Retinal pigment epithelial cell (primary cell): Measurements from ENCODE around the gene KIAA1210.

Experiments
- DNase-seq: peaks from one replicate; pipeline ENCODE4 v3.0.0-alpha.2; 2010; ENCODE audit warnings: low read depth
- H3K4me3 ChIP-seq: 2 replicates; pipeline ENCODE4 v1.5.1; 2011; ENCODE audit warnings: mild to moderate bottlenecking, low read length, control low read depth, moderate library complexity
- TF ChIP-seq, protein P1 (sequence below): conservative IDR thresholded peaks from 2 replicates; pipeline ENCODE4 v1.5.1; 2011; ENCODE audit warnings: low read depth, low read length, control low read depth, inconsistent platforms

KIAA1210 gene

DNA sequence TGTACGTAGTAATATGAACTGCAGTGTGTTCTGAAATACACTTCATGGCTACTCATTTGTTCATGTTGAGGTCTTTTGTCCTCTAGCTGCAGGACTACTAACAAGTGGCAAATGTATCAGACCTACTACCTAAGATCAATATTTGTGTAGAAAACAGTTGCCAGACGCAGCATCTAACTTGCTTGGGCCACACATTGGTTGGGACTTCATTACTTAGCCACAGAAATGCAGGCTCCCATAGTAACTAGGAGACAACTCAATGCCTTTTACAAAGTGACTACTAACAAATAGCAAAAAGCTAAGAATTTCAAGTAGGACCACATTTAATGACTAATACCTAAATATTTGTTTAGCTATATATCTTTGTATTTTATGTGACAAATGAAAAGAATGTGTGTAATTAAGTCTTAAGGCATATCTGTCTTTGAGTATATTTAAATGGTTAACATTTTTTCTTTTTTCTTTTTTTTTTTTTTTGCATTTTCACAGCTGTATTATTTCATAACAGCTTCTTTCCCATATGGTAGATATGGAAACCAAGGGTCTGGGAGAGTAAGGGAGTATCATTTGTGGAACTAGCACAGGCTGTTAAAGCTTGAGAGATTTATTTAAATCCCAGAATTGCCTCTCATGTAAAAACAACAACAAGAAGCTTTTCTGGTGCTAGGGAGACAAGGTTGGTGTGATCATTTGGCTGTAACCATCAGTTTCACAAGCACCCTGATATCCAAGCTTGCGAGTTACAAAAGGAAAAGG is 52.2 kb downstream of the KIAA1210 start:
- no peak overlapping the region for H3K4me3 ChIP-seq
- TF ChIP-seq, protein P1, sequence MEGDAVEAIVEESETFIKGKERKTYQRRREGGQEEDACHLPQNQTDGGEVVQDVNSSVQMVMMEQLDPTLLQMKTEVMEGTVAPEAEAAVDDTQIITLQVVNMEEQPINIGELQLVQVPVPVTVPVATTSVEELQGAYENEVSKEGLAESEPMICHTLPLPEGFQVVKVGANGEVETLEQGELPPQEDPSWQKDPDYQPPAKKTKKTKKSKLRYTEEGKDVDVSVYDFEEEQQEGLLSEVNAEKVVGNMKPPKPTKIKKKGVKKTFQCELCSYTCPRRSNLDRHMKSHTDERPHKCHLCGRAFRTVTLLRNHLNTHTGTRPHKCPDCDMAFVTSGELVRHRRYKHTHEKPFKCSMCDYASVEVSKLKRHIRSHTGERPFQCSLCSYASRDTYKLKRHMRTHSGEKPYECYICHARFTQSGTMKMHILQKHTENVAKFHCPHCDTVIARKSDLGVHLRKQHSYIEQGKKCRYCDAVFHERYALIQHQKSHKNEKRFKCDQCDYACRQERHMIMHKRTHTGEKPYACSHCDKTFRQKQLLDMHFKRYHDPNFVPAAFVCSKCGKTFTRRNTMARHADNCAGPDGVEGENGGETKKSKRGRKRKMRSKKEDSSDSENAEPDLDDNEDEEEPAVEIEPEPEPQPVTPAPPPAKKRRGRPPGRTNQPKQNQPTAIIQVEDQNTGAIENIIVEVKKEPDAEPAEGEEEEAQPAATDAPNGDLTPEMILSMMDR = no peak
- no peak for DNase-seq

DNA sequence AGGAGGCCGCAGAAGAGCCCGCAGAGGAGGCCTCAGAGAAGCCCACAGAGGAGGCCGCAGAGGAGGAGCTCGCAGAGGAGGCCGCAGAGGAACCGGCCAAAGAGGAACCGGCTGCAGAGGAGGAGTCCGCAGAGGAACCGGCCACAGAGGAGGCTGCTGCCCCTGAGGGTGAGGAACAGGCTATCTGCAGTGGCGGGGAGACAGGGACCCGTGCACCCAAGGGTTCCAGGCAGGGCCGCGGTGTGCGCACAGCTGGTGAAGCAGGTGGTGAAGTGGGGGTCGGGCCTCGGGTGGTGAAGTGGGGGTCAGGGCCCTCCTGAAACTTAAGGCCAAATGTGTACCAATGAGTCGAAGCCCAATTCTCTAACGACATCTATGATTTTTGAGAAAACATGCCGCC is 53.7 kb downstream of the KIAA1210 start:
- no peak for DNase-seq
- H3K4me3 ChIP-seq = no peak overlapping the region
- TF ChIP-seq, protein P1 = no peak

DNA sequence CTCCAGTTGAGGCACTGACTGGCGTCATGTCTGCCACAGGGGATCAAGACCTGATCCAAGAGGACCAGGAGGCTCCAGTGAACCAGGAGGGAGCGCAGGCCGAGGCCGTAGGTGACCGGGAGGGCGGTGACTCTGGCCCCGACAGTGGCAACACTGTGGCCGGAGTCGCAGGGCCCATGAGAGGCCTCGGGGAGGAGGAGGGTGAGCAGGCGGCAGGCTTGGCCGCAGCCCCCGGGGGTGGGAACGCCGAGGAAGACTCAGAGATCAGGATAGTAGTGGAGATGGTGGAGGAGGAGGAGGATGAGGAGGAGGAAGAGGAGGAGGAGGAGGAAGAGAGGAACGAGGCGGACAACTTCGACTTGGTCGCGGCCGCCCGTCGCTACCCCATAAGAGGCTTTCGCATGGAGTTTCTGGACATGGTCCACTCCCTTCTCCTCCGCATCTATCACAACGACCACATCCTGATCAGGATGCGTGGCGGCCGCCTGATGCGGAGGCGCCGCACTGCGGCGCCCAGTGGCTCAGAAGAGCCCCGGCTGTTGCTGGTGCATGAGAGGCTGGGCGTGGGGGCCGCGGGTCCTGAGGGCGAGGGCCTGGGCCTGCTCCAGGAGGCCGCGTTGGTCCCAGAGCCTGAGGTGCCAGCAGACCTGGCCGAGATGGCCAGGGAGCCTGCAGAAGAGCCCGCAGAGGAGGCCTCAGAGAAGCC is 54.3 kb downstream of the KIAA1210 start:
- DNase-seq = no peak
- TF ChIP-seq, protein P1 = no peak
- H3K4me3 ChIP-seq = no peak overlapping the region

DNA sequence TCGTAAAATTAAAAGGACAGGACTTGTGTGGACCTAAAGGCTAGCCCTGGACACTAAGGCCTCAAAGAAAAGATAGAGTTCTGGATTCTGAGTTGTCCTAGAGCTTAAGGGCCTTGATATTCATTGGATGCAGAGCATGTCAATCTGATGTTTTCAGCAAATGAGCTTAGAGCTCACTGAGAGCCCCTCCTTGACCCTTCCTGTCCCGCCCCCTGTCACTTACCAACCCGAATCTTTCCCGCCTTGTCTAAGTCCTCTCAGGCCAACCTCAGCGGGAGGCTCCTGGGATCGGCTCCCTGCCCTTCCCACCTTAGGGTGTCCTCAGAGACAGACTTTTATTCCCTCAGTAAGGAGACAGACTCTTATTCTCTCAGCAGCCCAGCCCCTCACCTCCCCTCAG is 54.9 kb downstream of the KIAA1210 start, which contains the start of gene CT47C1:
Gene CT47C1, plus strand, starts transcription at position 250 of the 400 bp plus-strand sequence. CDS start 233 bp downstream, outside the sequence.
- TF ChIP-seq, protein P1 = no peak
- H3K4me3 ChIP-seq = no peak within 1 kb of the TSS
- DNase-seq = no peak

DNA sequence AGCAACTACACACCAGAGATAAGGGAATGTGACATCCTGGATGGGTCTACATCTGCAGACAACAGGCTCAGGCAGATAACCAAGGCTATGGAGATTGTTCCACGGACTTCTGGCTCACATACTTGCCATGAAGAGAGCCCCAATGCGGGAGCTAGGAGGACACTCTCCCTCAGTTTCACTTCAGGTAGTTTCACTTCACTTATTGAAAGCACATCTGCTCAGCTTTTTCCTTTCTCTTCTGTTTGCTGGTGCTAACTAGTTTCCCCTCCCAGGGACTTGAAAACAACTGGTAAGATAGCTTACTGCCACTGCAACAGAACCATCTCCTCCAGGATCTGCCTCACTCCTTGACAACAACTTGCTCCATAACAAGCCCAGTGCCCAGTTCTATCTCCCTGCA is 56.2 kb downstream of the KIAA1210 start:
- TF ChIP-seq, protein P1 = no peak
- H3K4me3 ChIP-seq = no peak overlapping the region
- DNase-seq = no peak

DNA sequence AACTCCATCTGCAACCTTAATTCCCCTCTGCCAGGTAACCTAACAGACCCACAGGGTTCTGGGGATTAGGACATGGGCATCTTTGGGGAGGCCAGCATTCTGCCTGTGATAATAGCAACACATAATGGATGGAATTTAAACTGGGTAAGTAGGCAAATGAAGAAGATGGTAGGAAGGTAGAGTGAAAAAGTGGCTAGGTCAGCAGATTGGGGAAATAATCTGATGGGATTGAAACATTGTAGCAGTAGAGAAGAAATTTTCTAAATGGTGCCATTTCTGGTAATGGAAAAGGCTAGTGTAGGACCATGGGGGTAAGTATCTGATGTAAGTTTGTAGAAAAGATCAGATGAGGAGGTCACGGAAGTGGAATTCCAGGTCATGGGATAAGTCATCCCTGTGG is 57.9 kb downstream of the KIAA1210 start:
- no peak for DNase-seq
- no peak overlapping the region for H3K4me3 ChIP-seq
- TF ChIP-seq, protein P1 = no peak

DNA sequence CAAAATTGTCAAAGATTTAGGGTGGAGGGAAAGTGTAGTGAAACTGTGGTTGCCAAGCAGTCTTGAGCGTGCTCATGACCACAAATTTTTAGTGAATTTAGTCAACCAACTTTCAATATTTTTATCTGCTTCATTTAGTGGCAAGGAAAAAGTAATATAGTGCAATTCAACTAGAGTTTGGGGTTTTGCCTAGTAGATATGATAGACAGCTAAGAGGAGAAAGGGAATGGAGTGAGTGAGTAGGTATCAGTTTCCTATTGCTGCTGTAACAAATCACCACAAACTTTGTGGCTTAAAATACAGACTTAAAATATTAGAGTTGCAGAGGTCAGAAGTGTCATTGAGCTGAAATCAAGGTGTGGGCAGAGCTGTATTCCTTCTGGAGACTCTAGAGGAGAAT is 58.5 kb downstream of the KIAA1210 start:
- TF ChIP-seq, protein P1 = no peak
- no peak for DNase-seq
- H3K4me3 ChIP-seq = no peak overlapping the region
